Hippocampal formation (tissue), 2 donors: ENCODE results near the gene CDK2.
"Not testable (repeated sequence)": the region's sequence is repeated elsewhere in the genome, so short reads cannot be mapped to it uniquely, and the experiment has no call there.

ENCODE experiments used
- DNase-seq, 2 donors: peaks; one replicate each; lab custom pipeline; 2025; lab: John Stamatoyannopoulos, UW

The CDK2 gene

GRCh38 chr12:55981882-55982281 lies 15.3 kb downstream of the CDK2 start:
- not testable (repeated sequence) for DNase-seq

- DNase-seq = no peak
Observed at GRCh38 chr12:55982319-55982936, 15.8 kb downstream of the CDK2 start.

- no peak for DNase-seq
Observed at GRCh38 chr12:55983232-55983842, 16.7 kb downstream of the CDK2 start.

GRCh38 chr12:55984861-55985260 lies 18.2 kb downstream of the CDK2 start:
- DNase-seq = no peak

GRCh38 chr12:55985341-55985740 lies 18.7 kb downstream of the CDK2 start:
- DNase-seq = no peak

GRCh38 chr12:55985976-55986375 lies 19.3 kb downstream of the CDK2 start:
- not testable (repeated sequence) for DNase-seq

- no peak for DNase-seq
Observed at GRCh38 chr12:55991110-55991509, 24.5 kb downstream of the CDK2 start.

- DNase-seq = no peak
Observed at GRCh38 chr12:55993230-55993853, 26.7 kb downstream of the CDK2 start.

GRCh38 chr12:55995366-55995765 lies 28.7 kb downstream of the CDK2 start:
- no peak for DNase-seq

- peak; percentile 5 to 71 for DNase-seq
Observed at GRCh38 chr12:55996201-55996714, 29.6 kb downstream of the CDK2 start.

- peak; percentile 96 to 97 for DNase-seq
Observed at GRCh38 chr12:55996715-55997534, 30.3 kb downstream of the CDK2 start, which contains the start of gene SUOX. TSS of gene SUOX (plus strand) at chr12:55997276. CDS start at chr12:56002222, 4,946 bp downstream.

- DNase-seq = no peak
Observed at GRCh38 chr12:55997535-55997859, 30.9 kb downstream of the CDK2 start.

GRCh38 chr12:55999522-55999921 lies 32.9 kb downstream of the CDK2 start:
- not testable (repeated sequence) for DNase-seq

GRCh38 chr12:55999999-56000540 lies 33.4 kb downstream of the CDK2 start:
- not testable (repeated sequence) for DNase-seq

- no peak for DNase-seq
Observed at GRCh38 chr12:56001487-56002100, 35.0 kb downstream of the CDK2 start.

- not testable (repeated sequence) for DNase-seq
Observed at GRCh38 chr12:56003376-56003775, 36.7 kb downstream of the CDK2 start.

GRCh38 chr12:56004211-56004610 lies 37.6 kb downstream of the CDK2 start:
- no peak for DNase-seq

- peak in 1 of 2 donors; percentile 49 for DNase-seq
Observed at GRCh38 chr12:56007564-56008559, 41.2 kb downstream of the CDK2 start.

GRCh38 chr12:56010111-56010570 lies 43.5 kb downstream of the CDK2 start:
- DNase-seq = no peak

- DNase-seq = no peak
Observed at GRCh38 chr12:56011509-56012090, 45.0 kb downstream of the CDK2 start.
